HG03060 (cell line): ENCODE data around the gene CCDC57.

Source experiments
- ATAC-seq: cut with Tn5 transposase; IDR thresholded peaks from one replicate; pipeline ENCODE4 v1.9.1; 2021; ENCODE audit warnings: low read depth, moderate number of reproducible peaks; ENCODE audit not compliant: unreplicated experiment

The CCDC57 gene

DNA sequence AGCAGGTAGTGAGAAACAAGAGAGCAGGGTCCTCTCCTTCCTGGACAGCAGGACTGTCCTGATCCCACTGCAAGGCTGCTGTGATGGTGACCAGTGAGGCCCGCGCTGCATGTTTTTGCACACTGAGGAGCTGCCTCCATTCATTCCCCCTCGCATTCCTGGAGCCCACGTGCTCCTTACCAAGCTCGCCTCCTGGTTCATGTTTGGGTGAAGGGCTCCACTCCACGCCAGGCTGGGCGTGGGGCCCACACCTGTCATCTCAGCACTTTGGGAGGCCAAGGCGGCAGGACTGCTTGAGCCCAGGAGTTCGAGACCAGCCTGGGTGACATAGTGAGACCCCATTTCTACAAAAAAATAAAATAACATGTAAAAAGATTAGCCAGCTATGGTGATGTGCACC lies 99.2 kb downstream of the CCDC57 start:
- no peak for ATAC-seq

DNA sequence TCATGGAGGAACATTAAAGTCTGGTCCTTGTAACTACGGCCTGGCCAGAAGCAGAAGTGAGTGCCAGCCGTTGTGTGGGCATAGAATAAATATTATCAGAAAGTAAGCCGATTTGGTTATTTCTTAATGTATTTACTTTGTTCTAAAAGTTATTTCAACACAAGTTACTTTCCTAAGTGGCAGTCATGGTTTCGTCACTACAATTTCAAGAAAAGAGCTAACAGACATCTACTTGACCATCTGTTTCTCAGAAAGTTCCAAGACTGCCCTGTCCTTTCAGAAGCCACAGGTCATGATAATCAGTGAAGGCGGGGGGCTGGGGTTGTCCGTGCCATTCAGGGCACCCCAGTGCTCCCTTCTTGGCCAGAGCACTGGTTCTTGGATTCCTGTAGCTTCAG lies 99.7 kb downstream of the CCDC57 start:
- no peak for ATAC-seq

DNA sequence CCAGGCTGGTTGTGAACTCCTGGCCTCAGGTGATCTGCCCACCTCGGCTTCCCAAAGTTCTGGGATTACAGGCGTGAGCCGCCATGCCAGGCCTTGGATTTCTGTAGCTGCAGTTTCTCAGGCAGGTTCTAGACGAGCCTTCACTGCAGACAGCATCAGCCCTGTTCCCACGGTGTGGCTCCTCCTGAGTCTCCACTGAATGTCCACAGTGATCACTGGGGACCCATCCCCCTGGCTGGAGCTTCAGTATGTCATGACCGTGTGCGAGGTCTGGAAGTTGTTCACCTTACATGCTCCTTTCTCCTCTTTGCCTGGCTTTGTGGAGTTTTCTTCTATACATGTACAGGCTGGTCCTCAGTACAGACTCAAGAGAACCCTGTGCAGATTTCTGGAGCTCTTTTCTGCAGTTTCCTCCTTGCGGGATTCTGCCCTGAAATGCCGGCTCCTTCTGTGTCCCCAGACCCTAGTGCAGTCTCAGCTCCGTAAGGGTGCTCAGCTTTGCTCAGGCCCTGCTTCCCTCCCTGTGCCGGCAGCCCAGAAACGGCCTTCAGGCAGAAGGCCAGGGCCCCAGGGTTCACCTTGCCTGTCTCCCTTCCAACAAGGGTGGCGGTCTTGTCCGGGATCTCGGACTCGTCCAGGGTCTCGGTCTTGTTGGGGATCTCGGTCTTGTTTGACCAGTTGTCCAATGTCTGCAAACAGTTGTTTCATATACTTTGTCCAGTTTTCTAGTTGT lies 100.3 kb downstream of the CCDC57 start:
- ATAC-seq: no peak

DNA sequence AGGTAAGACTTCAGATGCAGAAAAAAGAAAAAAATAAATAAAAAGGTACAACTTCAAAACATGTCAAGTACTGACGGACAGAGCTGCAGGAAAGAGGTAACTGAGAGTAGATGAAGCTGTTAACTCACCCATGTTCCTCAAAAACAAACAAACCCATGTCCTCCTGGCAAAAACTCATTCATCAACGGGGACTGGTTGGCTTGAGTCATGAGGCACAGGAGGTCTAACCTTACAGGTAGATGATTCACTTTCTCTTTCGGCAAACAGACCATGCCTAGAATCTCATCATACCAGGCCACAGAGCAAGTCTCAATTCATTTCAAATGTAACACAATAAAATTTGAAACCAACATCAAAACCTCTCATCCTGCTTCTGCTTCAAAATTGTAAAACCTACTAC lies 102.3 kb downstream of the CCDC57 start:
- no peak for ATAC-seq

DNA sequence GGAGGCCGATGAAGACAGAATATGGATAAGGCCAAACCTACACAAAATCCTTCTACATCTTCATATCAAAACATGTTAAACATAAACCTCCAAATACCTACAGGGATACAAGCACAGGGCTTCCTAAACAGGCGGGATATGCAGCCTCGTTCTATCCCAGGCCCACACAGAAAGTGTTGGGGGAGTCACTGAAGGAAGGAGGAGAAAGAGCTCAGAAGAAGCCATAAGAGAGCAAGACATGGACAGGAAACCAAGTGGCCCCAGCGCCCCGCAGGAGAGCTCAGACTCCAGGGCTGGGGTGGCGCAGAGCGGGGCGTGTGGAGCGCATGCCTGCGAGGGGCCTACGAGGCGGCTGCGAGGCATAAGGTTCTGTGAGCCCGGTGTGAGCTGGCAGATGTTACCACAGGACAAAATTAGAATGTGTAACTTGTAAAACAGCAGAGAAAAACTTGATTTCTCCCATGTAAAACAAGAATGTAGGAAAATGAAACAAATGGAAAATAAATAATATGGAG lies 103.6 kb downstream of the CCDC57 start:
- no peak for ATAC-seq

DNA sequence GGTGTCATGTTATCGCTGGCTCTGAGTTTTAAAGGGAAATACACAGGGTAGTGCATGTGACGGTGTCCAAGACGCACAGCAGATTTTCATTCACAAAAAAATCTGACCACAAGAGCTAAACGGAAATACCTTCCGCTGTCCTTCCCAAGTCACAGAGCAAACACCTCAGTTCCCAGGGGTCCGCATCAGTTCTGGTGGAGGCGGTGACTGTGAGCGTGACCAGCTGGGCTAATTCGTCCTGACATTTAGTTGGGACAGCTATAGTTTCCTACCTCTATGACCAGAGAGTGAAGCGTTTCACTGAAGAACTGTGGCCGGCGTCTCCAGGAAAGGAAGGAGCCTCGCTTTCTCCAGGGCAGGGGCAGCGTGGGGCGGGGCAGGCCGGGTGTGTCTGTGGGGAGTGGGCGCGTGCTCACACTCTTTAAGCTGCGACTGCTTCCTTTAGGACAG lies 104.1 kb downstream of the CCDC57 start:
- no peak for ATAC-seq

DNA sequence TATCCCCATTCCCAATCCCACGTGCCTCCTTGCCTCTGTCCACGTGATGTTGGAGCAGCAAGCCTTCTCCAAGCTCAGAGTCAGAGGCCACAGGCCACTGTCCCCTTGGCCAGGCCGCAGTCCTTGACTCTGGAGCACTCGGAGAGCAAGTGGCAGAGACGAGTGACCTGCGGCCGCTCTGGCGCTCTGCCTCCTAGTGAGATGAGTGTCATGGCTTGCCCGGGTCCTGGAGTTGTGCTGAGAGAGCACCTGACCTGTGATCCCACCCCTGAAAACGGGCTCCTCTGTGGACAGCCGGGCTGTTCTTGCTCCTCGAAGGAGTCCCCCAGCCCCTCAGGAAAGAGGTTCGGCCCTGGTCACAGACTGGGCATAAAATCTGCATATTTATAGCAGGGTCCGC lies 104.6 kb downstream of the CCDC57 start:
- ATAC-seq: no peak

DNA sequence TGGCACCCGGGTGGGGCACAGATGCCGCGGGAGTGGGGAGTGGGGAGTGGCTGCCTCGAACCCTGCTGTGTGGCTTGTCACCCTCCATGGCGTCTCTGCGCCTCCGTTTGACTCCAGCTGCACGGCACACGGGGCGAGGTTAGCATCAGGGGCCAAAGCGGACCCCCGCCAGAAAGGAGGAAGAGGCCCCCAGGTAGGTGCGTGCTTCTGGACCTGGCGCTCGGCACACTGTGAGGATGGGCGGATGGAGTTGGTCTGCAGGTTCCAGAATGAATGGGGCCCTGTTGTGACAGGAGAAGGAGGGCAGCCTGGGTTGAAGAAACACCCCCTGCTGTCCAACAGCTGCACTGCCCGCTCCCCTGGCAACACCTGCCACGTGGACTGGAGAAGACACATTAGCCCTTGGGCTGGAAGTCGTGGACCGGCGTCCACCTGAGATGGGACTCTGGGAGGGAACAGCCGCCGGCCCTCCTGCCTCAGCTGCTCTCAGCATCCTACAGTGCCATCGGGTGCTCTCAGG lies 105.2 kb downstream of the CCDC57 start:
- ATAC-seq: no peak

DNA sequence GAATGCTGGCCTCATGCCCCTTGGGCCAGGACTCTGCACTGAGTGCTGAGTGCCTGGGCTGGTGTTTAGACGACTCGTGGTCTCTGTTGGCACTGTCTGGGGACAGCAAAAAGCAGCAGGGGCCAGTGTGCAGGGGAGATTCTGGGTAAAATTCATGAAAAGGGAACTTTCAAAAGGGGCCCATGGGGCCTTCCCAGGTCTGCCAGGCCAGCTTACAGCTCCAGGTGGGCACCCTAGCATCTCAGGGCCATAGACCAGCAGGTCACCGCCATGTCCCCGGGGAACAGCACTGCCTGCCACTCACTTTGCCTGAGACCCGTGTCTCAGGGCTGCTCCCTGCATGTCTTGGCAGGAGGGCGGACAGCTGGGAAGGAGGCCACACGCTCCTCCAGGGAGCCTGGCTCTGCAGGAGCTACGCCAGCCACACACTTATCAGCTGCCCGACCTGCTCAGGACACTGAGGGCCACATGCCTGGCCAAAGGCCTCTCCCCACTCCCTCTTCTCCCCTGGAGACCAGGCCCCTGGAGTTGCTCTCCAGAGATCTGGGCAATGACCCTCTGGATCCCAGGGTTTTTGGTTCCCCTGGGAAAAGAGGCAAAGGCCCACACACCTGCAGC lies 105.8 kb downstream of the CCDC57 start:
- ATAC-seq: no peak

DNA sequence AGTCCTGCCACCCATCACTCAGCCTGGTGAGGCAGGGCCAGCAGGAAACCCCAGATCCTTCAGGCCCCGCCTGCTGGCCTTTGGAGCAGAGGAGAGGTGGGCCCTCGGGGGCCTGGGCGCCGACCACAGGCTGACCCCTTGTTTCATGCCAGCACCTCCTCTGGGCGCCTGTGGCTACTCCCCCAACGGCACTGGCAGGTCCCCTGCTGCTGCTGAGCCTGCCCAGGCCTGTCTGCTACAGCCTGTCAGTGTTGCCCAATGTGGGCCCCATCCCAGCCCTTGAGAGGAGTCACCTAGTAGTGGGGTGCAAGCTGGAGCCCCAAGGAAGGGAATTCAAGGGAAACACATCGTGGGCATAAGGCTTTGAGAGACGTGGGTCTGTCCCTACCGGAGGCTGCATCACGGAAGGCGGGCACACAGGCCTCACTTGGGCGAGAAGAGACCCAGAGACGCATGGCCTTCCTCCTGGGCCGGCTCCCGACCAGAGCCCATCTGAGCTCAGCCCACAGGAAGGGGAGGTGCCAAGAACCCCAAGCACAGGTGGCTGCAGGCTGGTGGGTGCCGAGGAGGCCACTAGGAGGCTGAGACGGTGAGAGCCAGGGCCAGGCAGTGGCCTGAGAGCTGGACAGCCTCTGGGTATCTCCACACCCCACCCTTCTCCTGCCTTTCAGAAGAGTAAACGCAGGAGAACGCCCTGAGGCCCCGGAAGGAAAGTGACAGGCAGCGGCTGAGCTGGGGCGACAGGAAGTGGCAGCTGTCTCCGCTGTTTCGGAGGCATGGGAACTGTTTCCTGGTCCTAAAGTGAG lies 106.6 kb downstream of the CCDC57 start:
- peak; percentile 53 for ATAC-seq

DNA sequence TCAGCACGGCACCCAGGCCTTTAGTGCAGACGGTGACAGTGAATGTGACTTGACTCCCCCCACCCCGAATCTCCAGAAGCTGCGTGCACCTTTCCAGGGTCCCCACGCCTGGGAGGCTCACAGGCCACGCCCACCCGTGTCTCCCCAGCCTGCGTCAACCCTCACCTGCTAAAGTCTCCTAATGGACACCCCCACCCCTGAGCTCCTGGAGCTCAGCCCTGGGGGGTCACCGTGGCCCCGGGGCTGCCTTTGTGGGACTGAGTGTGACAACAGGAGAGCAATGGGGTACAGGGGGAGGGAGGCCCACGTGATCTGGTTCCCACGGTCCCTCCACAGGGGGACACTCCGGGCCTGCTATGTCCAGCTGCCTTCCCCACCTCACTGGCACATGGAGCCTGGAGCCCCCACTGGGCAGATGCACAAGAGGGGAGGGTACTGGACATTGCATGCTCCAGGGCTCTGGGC lies 107.2 kb downstream of the CCDC57 start:
- ATAC-seq: no peak

DNA sequence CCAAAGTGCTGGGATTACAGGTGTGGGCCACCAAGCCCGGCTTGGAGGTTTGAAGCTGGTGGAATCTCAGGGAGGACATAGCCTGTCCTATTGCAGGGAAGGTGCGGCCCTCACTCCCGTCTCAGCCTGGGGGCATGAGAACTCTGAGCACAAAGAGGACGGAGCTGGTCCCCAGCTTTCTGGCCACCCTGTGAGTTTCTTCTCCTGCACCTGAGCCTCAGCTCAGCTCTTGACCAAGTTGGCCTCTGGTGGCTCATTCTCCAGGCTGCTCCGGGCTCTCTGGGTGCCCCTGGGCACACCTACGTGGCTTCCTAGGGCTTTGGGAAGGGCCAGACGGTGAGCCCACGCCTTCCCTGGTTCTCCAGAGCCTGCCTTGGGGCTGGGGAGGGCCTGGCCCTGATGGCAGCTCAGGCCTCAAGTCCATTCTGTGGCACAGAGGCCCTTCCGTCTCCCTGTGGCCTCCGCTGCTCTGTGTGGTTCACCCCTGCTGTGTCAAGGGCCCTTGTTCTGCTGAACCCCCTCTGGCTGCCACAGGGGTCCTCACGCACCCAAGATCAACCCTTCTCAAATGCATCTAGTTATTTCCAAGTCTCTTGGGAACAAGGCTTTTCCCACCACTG lies 107.7 kb downstream of the CCDC57 start:
- no peak for ATAC-seq

DNA sequence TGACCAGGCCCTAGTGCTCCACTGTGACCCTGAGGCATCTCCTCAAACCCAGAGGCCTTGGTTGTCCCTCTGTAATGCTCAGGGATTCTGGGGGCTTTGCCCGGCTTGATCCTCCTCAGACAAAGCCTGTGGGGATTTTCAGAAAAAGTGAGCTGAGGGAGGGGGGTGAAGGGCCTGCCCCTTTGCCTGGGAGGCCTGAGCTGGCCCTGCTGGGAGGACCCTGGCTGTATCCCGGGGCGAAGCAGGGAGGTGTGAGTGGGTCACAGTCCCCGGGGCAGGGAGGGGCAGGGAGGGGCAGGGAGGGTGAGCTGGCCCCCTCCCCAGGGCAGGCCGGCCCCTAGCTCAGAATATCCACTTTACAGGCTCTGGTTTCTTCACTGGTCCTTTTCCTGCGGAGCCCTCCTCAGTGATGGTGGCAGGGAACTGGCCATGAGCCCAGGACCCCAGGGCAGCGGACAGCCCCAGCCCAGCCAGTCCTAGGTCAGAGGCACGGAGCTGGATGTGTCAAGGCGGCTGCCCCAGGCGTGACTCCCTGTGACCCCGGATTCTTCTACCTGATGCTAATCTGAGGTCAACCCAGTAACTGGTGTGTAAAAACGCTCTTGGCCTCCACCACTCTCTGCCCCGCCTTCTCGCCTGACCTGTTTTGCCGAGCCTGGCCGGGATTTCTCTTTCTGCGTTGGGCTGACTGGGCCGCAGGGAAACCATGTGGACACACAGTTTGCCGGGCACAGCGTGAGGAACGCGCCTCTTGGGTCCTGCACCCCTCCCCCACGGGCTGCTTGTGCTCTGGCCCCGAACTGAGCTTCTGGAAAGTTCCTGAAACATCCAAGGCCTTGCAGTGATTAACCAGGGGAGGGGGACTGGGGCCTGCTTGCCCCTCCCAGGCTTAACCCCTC lies 108.8 kb downstream of the CCDC57 start:
- no peak for ATAC-seq

DNA sequence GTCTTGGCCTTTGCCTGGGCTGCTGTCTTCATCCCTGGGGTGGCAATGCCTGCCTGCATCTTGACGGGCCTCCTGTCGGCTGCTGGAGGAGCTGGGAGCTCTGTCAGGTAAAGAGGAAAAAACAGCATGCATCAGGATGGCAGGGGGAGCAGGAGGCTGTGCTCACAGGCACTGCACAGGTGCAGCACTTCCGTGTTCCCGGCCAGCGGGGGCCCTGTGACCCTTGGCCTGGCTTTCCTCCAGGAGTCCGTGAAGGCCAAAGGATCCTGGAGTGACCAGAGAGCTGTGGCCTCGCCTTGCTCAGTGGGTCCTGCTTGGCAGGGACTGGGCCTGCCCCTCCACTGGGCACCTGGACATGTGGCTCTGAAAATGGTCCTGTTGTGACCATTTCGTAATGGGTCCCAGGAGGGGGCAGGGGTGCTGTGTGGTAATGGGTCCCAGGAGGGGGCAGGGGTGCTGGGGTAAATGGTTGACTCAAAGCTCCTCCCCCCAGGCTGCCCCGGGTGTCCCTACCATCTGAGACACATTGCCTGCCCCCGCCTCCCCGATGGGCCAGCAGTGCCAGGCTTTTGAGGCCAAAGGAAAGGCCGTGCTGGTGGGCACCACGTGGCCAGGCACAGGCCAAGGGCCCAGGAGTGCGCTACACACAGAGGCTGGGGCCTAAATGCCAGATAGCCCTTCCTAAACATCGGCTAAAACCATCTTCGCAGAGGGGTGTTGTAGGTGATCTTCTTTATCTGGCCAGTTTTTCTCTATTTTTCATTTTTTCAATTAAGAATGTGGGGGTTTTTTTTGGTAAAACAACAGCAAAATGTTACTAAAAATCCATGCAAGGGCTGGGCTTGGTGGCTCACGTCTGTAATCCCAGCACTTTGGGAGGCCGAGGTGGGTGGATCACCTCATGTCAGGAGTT lies 110.6 kb downstream of the CCDC57 start:
- ATAC-seq: no peak

DNA sequence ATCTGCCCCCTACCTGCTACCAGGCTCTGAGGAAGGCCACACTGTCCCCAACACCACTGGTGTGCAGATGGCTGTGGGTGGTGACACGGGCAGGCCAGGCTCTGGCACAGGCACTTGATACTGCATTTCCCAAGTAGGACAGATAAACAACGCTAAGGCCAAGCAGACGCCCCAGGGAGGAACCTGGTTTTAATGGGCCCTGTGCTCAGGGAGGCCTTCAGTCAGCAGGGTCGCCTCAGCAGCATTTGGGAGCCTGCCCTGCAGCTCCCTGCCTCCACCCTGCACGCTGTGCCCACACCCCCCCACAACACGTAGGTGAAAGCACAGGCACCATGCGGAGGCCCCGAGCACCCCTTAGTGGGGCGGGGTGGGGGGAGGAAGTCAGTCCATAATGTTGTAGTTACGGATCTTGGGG lies 111.3 kb downstream of the CCDC57 start:
- ATAC-seq: no peak

DNA sequence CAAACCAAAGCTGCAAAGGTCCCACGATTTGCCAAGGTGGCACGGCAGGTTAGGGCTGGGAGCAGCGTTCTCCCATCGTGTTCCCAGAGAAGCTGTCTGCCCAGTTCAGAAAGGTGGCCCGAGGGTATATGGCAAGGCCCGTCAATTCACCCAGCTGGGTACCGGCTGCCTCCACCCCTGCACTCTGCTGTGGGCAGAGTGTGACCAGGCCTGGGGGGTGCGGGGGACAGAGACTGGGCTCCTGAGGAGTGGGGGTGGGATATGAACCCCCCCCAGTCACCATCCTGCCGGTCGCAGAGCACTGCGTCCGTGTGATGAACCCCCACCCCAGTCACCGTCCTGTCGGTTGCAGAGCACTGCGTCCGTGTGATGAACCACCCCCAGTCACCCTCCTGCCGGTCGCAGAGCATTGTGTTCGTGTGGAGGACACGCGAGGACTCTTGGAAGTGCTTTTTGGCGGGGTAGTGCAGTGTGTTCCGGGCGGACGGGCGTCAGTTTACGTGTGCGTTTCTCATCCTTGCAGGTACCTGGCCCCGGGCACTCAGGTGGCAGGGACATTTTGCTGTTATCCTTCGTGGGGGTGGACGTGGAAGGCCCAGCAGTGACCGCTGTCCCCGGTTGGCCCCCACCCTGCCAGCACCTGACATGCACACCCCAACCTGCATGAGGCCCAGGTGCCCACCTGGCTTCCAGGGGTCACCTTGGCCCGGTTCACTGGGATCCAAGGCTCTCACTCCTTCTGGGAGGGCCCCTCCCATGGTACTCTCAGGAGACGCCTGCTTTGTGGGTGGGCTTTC lies 111.9 kb downstream of the CCDC57 start:
- no peak for ATAC-seq

DNA sequence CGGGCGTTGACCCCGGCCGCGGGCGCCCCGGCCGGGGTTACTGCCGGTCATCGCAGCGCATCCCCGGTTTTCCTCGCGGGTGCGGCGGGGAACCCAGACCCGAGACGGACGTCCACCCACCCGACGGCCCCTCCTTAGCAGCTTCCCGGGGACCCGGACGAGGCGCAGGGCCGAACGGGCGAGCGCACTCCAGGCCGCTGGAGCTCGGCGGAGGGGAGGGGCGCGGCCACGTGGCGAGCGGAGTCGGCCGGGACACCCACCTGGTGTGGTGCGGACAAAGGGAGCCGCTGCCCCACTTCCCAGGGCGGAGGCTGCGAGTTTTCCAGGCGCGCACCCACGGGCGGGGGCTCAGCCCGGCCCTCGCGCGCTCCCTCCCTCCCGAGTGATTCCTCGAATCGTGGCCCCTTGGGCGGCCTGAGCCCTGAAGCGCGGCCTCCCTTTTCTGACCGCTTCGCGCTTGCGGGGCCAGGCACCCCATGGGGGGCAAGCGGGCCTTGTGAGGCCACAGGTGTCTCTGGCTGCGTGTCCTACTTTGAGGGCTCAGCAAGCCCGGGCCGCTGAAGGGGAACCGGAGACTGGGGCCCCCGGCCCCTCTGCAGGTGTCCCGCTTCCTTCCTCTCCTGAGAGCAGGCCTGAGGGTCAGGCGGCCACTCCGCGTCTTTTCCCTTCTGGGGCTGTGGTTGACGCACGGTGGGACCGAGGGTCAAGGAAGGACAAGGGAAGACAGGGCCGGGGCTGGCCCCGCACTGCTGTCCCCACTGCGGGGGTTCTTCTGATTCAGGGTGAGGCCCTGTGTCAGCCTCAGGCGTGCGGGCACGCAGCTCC lies 113.5 kb downstream of the CCDC57 start:
- peak; percentile 2 for ATAC-seq
